Activated gamma-delta T cell (primary cell): ENCODE results near the gene CRCP.
"Not testable (repeated sequence)": the region's sequence is repeated elsewhere in the genome, so short reads cannot be mapped to it uniquely, and the experiment has no call there.

Experiments used
- DNase-seq: peaks from one replicate; lab custom pipeline; 2025; lab: John Stamatoyannopoulos, UW

The CRCP gene

DNA sequence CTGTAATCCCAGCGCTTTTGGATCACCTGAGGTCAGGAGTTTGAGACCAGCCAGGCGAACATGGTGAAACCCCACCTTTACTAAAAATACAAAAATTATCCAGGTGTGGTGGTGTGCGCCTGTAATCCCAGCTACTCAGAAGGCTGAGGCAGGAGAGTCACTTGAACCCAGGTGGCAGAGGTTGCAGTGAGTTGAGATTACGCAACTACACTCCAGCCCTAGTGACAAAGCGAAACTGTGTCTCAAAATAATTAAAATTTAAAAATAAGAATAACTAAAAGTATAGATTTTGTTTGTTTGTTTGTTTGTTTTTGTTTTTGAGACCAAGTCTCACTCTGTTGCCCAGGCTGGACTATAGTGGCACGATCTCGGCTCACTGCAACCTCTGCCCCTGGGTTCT, 41.4 kb downstream of the CRCP start:
- DNase-seq: not testable (repeated sequence)

DNA sequence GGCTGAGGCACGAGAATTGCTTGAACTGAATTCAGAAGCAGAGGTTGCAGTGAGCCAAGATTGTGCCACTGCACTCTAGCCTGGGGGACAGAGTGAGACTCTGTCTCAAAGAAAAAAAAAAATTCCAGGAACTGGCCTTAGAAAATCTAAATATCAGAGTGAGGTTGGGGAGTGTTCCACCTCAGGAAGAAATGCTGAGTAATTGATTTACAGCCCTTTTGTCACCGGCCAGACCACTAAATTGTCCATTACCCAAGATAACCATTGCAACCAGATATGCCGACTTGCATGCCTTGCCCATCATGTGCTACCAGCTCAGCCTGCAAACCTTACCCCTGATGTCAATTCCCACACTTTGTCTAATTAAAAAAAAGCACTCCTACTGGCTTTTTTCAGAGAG, 42.4 kb downstream of the CRCP start:
- DNase-seq: no peak

DNA sequence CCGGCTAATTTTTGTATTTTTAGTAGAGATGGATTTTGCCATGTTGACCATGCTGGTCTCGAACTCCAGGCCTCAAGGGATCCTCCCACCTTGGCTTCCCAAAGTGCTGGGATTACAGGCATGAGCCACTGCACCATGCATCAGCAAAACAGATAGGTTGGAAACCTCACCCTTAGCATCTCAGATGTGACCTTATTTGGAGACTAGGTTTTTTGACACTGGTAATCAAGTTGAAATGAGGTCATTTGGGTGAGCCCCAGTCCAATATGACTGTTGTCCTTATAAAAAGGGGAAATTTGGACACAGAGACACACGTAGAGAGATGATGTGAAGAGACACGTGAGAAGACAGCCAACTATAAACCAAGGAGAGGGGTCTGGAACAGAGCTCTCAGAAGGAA, 48.0 kb downstream of the CRCP start:
- DNase-seq: no peak

DNA sequence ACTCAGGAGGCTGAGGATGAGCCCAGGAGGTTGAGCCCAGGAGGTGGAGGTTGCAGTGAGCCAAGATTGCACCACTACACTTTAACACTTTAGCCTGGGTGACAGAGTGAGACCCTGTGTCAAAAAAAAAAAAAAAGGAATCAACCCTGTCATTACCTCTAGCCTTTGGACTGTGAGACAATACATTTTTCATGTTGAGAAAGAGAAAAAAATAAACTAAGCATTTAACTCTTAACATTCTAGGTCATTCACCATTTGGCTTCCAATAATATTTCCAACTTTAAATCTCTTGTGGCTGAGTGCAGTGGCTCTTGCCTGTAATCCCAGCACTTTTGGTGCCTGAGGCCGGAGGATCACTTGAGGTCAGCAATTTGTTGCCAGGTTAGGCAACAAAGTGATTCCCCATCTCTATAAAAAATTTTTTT, 48.6 kb downstream of the CRCP start:
- no peak for DNase-seq

DNA sequence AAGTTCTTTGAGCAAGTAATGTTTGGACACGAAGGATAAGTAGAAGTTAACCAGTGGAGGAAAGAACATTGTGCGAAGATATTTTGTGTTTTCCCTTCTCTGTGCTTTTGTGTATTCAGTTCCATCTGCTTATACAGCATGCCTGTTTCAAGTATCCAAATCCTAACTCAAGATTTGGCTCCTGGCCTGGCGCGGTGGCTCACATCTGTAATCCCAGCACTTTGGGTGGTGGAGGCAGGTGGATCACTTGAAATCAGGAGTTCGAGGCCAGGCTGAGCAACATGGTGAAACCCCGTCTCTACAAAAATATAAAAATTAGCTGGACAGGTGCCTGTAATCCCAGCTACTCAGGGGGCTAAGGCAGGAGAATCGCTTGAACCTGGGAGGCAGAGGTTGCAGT, 49.7 kb downstream of the CRCP start:
- no peak for DNase-seq

DNA sequence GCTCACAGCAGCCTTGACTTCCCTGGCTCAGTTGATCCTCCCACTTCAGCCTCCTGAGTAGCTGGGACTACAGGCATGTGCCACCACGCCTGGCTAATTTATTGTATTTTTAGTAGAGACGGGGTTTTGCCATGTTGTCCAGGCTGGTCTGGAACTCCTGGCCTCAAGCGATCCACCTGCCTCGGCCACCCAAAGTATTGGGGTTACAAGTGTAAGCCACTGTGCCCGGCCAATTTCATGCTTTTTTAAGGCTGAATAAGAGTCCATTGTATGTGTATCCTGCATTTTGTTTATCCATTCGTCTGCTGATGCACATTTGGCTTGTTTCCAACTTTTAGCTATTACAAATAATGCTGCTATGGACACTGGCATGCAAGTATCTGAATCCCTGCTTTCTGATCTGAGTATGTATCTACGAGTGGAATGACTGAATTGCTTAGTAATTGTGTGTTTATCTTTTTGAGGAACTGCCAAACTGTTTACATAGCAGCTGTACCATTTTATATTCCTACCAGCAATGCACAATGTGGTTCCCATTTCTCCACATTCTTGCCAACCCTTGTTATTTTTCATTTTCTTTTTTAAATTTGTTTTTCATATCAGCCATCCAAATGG, 53.2 kb downstream of the CRCP start:
- no peak for DNase-seq

DNA sequence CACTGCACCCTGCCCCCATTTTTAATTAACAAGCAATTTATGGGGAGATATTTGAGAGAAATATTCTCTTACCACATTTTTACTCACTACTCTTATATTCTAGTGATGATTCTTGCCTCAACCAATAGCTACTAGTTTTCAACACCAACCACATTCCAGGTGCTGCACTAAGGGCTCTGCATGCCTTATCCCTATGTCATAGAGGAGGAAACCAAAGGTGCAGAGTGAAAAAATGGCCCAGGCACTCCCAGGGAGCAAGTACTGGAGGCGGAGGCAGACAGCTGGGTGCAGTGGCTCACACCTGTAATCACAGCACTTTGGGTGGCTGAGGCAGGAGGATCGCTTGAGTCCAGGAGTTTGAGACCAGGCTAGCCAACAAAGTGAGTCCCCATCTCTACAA, 55.0 kb downstream of the CRCP start:
- DNase-seq: no peak

DNA sequence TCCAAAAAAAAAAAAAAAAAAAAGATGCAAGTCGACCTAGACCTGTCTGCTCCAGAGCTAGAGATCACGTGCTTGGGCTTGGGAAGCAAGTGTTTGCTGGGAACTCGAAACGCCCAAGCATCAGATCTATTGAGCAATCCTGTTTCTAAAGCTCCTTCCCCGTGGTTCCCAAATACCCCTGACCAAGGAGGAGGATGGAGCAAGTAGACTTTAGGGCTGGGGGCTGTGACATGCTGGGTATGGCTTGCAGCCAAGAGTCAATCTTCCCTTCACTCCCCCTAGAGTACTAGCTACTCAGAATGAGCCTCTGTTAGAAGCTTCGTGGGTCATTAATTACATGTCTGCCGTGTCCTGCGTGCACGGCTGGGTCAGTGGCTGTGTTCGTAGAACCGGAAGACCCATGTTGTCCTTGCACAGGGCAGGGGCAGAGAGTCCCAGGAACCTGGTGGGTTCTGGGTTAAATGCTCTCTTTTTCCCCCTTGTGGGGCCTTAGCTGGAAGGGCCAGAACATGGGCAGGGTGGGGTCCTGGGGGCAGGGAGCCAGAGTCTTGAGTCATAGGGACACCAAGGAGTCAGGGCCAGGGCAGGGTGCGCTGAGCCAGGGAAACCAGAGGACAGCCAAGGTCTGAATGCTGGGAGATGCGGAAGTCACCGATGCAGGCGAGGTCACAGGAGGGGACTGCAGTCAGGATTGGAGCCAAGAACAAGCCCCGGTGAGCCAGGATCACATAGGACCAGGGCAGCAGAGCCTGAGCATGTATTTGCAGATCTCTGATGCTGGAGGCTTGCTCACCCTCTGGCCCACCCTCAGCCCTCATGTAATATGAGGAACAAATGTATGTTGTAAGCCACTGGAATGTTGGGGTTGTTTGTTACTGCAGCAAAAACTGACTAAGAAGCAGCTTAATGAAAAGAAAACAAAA, 55.9 kb downstream of the CRCP start:
- DNase-seq: no peak

DNA sequence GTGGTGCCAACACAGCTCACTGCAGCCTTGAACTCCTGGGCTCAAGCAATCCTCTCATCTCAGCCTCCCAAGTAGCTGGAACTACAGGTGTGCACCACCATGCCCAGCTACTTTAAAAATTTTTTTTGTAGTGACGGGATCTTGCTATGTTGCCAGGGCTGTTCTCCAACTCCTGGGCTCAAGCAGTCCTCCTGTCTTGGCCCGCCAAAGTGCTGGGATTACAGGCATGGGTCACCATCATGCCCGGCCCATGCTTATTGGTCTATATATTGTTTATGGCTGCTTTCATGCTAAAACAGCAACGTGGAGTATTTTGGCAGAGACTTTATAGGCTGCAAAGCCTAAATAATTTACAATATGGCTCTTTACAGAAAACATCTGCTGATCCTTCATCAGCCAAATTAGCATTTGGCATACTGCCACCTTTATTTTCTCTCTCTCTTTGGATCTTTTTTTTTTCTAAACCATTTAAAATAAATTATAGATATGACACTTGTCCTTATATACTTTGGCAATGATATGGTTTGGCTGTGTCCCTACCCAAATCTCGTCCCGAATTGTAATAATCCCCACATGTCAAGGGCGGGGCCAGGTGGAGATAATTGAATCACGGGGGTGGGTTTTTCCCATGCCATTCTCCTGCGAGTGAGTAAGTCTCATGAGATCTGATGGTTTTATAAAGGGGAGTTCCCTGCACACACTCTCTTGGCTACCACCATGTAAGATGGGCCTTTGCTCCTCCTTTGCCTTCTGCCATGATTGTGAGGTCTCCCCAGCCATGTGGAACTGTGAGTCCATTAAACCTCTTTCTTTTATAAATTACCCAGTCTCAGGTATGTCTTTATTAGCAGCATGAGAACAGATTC, 58.1 kb downstream of the CRCP start:
- not testable (repeated sequence) for DNase-seq

DNA sequence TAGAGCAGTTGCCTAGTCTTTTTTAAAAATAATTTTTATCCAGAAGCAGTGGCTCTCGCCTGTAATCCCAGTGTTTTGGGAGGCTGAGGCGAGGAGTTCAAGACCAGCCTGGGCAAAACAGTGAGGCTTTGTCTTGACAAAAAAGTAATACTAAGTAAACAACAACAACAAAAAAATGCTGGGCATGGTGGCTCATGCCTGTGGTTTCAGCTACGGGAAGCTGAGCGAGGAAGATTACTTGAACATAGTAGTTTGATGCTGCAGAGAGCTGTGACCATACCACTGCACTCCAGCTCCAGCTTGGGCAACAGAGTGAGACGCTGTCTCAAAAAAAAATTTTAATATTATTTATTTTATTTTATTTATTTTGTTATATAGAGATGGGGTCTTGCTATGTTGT, 59.2 kb downstream of the CRCP start:
- DNase-seq: no peak

DNA sequence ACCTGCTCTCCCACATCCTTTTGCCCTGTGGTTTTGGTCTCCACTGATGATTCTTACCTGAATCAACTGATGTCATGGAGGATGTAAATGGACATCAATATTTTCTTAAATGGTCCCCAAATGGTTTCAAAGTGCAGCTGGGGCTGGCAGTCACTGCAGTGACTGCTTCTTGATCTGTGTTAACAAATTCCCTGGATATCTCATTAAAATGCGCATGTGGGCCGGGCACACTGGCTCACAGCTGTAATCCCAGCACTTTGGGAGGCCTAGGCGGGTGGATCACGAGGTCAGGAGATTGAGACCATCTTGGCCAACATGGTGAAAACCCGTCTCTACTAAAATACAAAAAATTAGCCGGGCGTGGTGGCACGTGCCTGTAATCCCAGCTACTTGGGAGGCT, 60.4 kb downstream of the CRCP start:
- DNase-seq: not testable (repeated sequence)

DNA sequence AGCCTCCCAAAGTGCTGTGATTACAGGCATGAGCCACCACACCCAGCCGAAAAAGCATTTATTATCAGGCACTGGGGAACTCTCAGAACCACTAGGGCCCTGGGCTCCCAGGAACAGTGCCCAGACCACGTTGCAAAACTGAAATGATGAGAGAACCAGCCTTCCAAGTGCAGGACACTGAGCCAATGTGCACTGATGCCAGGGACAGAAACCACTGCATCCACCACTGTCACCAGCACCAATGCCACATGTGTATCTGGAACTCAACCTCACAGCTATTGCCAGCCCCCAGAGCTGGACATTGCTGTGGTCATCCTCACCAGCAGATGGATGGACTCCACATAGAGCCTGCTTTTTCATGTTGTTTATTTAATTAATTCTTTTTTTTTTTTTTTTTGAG, 62.3 kb downstream of the CRCP start:
- no peak for DNase-seq

DNA sequence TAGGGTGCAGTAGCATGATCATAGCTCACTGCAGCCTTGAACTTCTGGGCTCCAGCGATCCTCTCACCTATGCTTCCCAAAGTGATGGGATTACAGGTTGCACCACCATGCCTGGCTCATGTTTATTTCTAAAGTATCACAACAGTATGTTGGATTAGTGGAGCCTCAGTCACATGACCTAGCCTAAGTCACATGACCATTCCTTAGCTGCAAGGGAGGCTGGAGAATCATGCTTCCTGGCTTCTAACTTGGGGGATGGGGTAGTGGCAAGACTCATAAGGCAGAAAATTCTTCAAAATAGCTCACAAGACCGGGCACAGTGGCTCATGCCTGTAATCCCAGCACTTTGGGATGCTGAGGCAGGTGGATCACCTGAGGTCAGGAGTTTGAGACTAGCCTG, 63.6 kb downstream of the CRCP start:
- no peak for DNase-seq

DNA sequence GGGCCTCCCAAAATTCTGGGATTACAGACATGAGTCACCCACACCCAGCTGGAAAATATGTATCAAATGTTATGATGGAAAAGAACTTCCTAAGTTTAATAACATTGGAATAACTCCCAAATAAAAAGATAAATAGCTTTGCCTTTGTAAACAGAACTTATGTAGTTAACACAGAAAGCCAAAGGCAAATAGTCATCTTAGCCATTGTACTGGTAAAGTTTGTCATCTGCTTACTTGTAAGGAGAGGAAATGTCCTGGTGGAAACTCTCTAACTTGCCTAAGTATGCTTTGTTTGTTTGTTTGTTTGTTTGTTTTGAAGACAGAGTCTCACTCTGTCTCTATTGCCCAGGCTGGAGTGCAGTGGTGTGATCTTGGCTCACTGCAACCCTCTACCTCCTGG, 66.7 kb downstream of the CRCP start:
- DNase-seq: no peak

DNA sequence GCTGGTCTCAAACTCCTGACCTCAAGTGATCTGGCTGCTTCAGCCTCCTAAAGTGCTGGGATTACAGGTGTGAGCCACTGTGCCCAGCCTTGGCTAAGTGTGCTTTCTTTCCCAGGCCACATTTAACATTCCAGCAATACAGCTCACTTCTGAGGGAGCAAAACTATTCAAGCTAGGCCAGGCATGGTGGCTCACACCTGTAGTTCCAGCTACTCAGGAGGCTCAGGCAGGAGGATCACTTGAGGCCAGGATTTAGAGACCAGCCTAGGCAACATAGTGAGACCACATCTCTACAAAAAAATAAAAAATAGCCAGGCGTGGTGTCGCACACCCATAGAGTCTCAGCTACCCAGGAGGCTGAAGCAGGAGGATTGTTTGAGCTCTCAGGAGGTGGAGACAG, 67.2 kb downstream of the CRCP start:
- no peak for DNase-seq

DNA sequence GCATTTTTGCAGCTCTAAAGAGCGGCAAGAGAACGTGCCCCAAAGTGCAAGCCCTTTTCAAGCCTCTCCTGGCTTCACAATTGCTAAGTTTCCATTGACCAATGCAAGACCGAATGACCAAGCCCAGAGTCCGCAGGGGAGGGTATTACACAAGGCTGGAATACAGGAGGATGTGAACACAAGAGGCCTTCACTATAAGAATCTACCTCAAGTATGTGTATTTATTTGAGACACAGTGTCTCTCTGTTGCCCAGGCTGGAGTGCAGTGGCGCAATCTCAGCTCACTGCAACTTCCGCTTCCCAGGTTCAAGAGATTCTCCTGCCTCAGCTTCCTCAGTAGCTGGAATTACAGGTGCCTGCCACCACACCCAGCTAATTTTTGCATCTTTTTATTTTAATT, 68.3 kb downstream of the CRCP start:
- DNase-seq: no peak

DNA sequence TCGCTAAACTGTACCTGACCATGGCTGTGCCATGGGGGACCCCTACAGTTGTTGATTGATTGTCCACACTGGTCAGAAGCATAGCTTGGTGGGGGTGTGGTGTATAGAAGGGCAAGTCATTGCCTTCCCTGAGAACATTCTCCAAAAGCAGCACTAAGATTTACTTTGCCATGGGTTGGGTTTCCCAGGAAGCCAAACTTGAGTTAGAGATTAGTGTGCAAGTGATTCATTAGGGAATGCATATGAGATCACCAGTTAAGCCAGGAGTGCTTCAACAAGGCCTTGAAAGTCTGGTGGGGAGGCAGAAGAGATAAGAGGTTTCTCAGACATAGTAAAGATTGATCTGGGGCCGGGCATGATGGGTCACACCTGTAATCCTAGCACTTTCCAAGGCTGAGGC, 69.1 kb downstream of the CRCP start:
- DNase-seq: no peak

DNA sequence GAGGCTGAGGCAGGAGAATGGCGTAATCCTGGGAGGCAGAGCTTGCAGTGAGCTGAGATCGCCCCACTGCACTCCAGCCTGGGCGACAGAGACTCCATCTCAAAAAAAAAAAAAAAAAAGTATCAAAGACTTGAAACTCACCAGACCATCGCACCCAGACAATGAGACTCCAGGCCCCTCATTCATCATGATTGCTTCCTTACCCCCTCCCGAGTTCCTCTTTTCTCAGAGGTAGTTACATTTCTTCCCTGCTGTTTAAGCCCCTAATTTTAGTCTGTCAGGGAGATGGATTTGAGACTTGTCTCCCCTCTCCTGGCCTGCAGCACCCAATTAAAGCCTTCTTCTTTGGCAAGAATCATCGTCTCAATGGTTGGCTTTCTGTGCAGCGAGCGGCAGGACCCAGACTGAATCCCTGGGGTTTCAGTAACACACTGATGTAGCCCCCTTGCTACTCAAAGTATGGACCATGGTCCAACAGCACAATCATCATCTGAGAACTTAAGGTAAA, 71.1 kb downstream of the CRCP start:
- DNase-seq: no peak

DNA sequence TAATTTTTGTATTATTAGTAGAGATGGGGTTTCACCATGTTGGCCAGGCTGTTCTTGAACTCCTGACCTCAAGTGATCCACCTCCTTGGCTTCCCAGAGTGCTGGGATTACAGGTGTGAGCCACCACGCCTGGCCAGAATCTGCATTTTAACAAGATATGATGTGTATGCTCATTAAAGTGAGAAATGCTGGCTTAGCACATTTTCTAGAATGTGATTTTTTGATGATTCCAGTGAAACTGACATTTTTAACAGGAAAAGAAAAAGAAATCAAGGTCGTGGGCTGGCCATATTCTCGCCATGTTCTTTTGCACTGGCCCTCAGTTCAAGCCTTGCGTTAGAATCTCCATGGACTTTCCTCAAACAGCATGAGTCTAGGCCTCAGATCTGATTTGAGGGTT, 72.3 kb downstream of the CRCP start:
- DNase-seq: no peak

DNA sequence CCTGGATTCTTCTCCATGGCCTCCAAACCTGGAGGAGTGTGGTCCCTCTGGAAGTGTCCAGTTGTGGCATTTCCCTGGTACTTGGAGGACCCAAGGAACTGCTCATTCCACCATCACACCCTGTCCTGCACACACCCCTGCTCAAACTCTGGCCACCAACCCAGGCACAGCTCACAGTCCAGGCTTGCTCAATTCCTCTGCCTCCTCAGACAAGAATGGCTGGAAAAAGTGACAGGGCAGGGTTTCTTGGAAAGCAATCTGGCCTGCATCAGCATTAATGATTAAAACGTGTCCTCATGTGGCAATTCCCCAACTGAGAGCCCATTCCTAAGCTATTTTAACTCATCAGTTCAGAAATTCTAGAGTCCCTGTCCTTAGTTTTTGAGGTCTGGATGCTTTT, 73.3 kb downstream of the CRCP start:
- DNase-seq: no peak

DNA sequence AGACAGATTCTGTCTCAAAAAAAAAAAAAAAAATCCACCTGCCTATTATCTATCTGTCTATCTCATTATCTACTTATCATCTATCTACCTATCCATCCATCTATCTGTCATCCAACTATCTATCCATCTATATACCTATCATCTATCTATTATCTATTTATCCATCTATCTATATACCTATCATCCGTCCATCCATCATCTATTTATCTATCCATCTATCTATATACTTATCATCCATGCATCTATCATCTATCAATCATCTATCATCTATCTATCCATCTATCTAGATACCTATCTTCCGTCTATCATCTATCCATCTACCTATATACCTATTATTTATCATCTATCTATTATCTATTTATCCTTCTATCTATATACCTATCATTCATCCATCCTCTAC, 74.0 kb downstream of the CRCP start:
- DNase-seq: no peak

DNA sequence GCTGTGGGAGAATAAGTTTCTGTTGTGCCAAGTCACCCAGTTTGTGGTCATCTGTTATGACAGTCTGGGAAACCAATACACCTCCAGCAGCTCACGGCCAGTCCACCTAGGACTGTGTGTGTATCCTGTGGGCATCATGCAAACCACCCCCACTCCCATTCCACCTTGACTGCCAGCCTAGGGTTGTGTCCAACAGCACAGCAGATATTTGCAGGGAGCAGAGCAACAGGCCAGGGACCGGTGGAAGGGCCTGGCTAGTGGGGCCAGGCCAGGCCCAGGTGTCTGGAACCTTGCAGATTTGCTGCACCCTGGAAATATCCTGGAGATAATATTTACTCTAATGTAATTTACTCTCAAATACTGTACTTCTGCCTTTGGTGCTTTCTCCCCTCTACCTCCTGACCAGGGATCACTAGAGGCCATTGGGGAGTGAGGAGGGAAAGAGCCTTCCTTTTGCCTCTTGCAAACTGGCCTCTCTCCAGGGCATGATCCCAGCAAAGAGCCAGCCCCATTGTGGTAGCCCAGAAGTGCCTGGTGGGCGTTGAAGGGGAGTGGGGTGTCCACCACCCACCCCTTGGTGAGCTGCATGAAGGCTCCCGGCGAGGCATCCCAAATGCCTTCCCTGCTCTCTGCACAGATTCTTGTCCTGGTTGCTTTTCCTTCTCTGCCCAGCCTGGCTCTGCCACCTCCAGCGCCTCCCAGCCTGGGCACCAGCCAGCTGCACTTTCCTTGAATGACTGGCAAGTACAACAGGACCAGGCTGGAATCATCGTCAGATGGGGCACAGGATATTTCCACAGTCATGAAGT, 75.3 kb downstream of the CRCP start:
- DNase-seq: no peak
